HG03457 (cell line): Measurements from ENCODE around the gene SEC14L5.
"Not testable (repeated sequence)": the region's sequence is repeated elsewhere in the genome, so short reads cannot be mapped to it uniquely, and the experiment has no call there.

Experiments
- ATAC-seq: cut with Tn5 transposase; IDR thresholded peaks from one replicate; pipeline ENCODE4 v1.9.1; 2021; ENCODE audit warnings: moderate number of reproducible peaks; ENCODE audit not compliant: unreplicated experiment

Gene SEC14L5

GRCh38 chr16:4949986-4950385 is 8.1 kb upstream of the SEC14L5 start:
- no peak for ATAC-seq

DNA sequence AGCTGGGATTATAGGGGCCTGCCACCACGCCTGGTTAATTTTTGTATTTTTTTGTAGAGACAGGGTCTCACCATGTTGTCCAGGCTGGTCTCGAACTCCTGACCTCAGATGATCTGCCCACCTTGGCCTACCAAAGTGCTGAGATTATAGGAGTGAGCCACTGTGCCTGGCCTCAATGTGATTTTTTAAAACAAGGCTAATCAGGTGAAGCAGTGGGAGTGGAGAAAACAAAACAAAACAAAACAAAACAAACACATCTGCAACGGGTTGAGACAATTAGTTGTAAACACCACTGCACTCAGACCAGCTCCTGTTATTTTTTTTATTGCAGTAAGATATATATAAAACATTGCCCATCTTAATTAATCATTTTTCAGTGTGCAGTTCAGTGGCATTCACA is 6.5 kb upstream of the SEC14L5 start:
- not testable (repeated sequence) for ATAC-seq

GRCh38 chr16:4954714-4955113 is 3.4 kb upstream of the SEC14L5 start:
- ATAC-seq, result no peak

GRCh38 chr16:4957420-4957719 is 760 bp upstream of the SEC14L5 start:
- no peak for ATAC-seq

DNA sequence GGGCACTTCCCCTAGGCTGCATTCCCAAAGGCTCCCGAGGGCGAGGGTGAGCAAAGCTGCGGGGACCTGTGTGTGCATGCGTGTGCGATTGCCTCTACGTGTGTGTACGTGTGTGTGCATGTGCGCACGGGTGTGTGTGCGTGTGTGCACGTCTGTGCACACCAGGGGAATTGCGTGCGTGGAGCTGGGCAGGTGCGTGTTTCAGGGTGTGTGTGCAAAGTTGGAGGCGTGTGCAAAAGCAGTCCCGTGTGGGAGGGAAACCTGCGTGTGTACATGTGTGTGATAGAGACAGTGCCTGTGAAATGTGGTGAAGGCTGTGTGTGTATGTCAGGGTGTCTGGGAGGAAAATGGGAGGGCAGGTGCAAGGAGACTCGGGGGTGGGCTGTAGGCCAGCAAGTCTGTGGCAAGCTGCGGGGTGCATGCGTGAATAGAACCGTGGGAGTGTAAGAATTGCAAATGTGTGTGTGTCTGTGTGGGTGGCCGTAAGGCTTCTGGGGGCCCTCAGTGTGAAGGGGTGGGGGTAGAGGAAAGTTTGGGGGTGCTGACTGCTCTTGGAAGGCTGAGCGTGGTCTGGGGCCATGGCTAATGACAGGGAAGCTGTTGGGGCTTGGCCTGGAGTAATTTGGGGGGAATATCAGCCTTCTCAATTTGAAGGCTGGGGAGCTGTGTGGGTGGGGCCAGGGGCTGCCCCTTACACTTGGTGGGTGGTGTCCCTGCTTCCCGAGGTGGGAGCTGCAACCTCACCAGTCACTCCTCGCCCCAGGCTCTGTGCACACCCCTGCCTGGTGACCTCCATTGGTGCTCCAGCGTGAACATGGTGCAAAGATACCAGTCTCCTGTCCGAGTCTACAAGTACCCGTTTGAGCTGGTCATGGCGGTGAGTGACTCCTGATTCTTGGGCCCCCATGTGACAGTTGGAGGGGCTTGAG is 644 bp downstream of the SEC14L5 start:
- ATAC-seq, result no peak

- ATAC-seq, result no peak
Measured at GRCh38 chr16:4960579-4960978, 2.4 kb downstream of the SEC14L5 start.

GRCh38 chr16:4962716-4963115 is 4.6 kb downstream of the SEC14L5 start:
- ATAC-seq, result no peak

- not testable (repeated sequence) for ATAC-seq
Measured at GRCh38 chr16:4963527-4963926, 5.4 kb downstream of the SEC14L5 start.

- no peak for ATAC-seq
Measured at GRCh38 chr16:4966736-4967453, 8.8 kb downstream of the SEC14L5 start.

GRCh38 chr16:4968278-4968677 is 10.1 kb downstream of the SEC14L5 start:
- ATAC-seq, result not testable (repeated sequence)

DNA sequence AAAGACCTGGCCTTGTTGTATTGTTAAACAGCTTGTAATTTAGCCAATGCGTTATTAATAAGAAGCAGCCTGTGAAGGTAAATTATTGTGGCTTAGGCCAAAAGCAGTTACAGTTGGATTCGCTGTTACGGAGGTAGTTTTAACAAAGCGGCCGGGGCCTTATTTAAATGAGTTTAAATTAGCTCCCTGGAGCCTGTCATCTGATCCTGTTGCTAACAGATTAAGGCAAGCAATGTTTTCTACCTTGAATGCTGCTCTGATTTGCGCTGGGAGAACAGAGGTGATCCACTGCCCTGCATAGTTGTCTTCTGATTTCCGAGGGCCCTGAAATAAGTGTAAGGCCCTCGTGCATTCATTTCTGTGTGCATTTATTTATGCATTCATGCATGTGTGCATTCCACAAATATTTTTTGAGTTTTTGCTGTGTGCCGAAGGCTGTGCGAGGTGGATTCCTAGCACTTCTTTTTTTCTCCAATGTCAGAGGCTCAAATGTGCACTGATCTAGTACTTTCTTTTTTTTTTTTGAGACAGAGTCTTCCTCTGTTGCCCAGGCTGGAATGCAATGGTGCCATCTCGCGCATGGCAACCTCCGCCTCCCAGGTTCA is 10.9 kb downstream of the SEC14L5 start:
- no peak for ATAC-seq

GRCh38 chr16:4970010-4970409 is 11.9 kb downstream of the SEC14L5 start:
- ATAC-seq, result no peak

- no peak for ATAC-seq
Measured at GRCh38 chr16:4972938-4973587, 14.9 kb downstream of the SEC14L5 start.

DNA sequence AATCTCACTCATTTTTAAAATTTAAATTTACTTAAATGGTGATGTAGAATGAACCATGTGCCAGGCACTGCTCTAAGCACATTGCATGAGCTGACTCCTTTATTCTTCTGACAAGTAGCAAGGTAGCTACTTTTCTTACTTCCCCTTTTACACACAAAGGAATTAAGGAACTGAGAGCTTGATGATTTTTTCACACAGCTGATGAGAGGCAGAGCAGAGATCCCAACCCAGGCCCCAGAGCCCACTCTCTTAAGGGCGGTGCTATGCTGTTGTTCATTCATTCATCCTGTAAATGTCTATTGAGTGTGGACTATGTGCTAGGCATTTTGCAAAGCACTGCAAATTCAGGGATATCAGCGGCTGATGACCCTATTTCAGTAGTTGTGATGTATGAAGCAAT is 17.9 kb downstream of the SEC14L5 start:
- peak; percentile 85 for ATAC-seq

- ATAC-seq, result no peak
Measured at GRCh38 chr16:4976611-4977145, 18.5 kb downstream of the SEC14L5 start.

- ATAC-seq, result no peak
Measured at GRCh38 chr16:4979164-4979563, 21.0 kb downstream of the SEC14L5 start.

DNA sequence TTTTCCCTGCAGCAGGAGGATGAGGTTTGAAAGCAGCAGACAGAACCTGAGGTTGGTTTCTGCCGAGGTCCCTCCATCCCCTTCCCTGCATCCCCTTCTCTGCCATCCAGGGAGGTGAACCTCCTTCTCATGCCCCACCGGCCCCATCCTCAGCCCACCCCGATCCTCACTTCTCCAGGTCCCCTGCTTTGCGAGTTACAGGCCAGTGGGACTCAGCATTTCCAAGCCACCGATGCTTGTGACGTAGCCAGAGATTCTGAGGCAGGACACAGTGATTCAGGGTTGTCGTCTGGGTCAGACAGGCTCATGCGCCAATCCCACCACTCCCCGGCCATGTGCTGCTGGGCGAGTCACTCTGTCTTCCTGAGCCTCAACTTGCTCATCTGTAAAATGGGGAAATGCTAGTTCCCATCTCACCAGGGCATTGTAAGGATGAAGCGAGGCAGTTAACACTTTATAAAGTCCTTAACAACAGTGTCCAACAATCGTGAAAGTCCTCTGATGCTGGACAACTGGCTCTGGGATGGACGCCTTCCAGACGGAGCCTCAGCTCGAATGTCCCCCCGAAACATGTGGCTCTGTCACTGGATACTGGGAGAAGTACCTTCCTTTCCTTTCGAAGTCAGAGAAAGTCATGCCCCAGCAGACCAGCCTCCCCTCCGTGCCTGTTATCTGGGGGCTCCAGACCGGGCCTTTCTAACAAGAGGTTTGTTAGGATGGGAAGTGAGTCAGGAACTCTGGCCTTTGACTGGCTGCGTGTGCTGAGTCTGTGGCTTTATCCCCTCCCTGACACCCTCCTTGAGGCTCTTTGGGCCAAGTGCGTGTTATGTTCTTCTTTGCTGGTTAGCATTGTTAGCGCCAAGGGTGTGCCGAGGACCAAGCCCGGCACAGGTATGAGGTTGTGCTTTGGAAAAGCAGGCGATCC is 21.9 kb downstream of the SEC14L5 start:
- no peak for ATAC-seq

DNA sequence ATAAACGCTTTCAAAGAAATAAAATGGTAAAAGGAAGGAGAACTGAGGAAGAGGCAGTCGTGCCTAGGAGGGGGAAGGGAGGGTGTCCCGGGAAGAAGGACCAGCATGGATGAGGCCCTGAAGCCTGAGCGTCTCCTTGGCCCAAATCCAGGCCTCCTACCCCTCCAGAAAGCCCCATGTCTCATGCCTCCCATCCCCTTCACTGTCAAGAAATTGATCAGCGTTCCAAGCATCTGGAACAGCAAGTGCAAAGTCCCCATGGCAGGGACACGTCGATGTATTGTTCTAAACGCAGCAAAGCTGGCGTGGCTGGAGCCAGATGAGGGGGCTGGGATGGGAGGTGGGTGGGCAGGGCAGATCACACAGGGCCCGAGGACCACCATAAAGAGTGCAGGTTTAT is 22.6 kb downstream of the SEC14L5 start:
- no peak for ATAC-seq

DNA sequence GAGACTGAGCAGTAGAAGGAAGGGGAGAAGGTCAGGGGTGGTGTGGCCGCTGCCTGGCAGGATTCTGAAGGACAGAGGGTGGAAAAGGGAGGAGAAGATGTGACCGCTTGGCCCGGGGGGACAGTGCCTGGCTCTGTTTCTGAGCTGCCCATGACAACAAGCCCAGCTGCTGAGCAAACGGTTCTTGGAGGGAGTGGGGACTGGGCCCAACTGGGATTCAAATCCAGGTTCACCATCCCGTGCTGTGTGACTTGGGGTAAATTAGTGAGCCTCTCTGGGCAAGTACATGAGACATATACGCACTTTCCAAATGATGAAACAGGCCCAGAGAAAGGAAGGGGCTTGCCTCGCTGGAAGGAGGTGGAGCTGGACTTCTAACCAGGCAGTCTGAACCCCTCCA is 23.3 kb downstream of the SEC14L5 start:
- no peak for ATAC-seq
